Brain microvascular endothelial cell (primary cell): ENCODE measurements around the gene ENO1.
"Not testable (repeated sequence)": the region's sequence is repeated elsewhere in the genome, so short reads cannot be mapped to it uniquely, and the experiment has no call there.

ENCODE experiments used
- DNase-seq: peaks from one replicate; pipeline ENCODE4 v3.0.0-alpha.2; 2020
- H3K27ac ChIP-seq: fragments of 250-450 bp; sonication (Bioruptor Pico); 2 replicates; pipeline ENCODE4 v1.5.1; 2020; ENCODE audit warnings: mild to moderate bottlenecking, moderate library complexity
- H3K27me3 ChIP-seq: fragments of 250-450 bp; sonication (Bioruptor Pico); replicated peaks from 2 replicates; pipeline ENCODE4 v1.5.1; 2020; ENCODE audit warnings: mild to moderate bottlenecking
- H3K36me3 ChIP-seq: fragments of 250-450 bp; sonication (Bioruptor Pico); replicated peaks from 2 replicates; pipeline ENCODE4 v1.5.1; 2020; ENCODE audit warnings: mild to moderate bottlenecking
- H3K4me3 ChIP-seq: 2 replicates; pipeline ENCODE4 v1.5.1; 2011; ENCODE audit warnings: low read depth, mild to moderate bottlenecking, control low read depth, low read length, moderate library complexity
- in situ Hi-C: cut with HindIII; loops from 2 replicates; pipeline ENCODE4 v1.10.0; 2017; ENCODE audit warnings: low sequenced_read_pairs, low pct_ligation_motif_present
- TF ChIP-seq, protein P1 (sequence below): IDR thresholded peaks from 2 replicates; pipeline ENCODE4 v1.5.1; 2011; ENCODE audit warnings: low read depth, mild to moderate bottlenecking, moderate library complexity, low read length, control low read depth, inconsistent platforms; ENCODE audit errors: missing control alignments

ENO1 gene

DNA sequence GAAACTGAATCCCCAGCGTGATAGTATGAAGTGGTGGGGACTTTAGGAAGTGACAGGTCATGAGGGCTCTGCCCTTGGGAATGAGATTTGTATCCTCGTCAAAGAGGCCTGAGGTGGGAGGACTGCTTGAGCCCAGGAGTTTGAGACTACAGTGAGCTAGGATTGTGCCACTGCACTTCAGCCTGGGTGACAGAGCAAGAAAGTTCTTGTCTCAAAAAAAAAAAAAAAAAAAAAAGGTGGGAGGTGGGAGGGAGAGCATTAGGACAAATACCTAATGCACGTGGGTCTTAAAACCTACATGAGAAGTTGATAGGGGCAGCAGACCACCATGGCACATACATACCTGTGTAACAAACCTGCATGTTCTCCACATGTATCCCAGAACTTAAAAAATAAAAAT is 37.1 kb downstream of the ENO1 start:
- no peak for DNase-seq
- TF ChIP-seq, protein P1, sequence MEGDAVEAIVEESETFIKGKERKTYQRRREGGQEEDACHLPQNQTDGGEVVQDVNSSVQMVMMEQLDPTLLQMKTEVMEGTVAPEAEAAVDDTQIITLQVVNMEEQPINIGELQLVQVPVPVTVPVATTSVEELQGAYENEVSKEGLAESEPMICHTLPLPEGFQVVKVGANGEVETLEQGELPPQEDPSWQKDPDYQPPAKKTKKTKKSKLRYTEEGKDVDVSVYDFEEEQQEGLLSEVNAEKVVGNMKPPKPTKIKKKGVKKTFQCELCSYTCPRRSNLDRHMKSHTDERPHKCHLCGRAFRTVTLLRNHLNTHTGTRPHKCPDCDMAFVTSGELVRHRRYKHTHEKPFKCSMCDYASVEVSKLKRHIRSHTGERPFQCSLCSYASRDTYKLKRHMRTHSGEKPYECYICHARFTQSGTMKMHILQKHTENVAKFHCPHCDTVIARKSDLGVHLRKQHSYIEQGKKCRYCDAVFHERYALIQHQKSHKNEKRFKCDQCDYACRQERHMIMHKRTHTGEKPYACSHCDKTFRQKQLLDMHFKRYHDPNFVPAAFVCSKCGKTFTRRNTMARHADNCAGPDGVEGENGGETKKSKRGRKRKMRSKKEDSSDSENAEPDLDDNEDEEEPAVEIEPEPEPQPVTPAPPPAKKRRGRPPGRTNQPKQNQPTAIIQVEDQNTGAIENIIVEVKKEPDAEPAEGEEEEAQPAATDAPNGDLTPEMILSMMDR, result no peak
- Histone ChIP-seq H3K27ac (no peak overlapping the region), H3K36me3 (no peaks in the 10 kb centered on the region), H3K27me3 (no peaks in the 10 kb centered on the region), H3K4me3 (no peak overlapping the region)
- in situ Hi-C loops, result no loop called here

DNA sequence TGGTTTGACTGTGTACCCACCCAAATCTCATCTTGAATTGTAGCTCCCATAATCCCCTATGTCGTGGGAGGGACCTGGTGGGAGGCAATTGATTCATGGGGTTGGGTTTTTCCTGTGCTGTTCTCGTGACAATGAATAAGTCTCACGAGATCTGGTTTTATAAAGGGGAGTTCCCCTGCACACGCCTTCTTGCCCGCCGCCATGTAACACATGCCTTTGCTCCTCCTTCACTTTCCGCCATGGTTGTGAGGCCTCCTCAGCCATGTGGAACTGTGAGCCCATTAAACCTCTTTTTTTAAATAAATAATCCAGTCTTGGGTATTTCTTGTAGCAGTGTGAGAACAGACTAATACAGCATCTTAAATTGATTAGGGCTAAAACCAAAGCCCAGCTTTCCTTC is 38.5 kb downstream of the ENO1 start:
- H3K27me3 ChIP-seq, result no peaks in the 10 kb centered on the region
- no peaks in the 10 kb centered on the region for H3K36me3 ChIP-seq
- no peak overlapping the region for H3K27ac ChIP-seq
- DNase-seq, result no peak
- no peak overlapping the region for H3K4me3 ChIP-seq
- in situ Hi-C loops, result no loop called here
- TF ChIP-seq, protein P1, result no peak

DNA sequence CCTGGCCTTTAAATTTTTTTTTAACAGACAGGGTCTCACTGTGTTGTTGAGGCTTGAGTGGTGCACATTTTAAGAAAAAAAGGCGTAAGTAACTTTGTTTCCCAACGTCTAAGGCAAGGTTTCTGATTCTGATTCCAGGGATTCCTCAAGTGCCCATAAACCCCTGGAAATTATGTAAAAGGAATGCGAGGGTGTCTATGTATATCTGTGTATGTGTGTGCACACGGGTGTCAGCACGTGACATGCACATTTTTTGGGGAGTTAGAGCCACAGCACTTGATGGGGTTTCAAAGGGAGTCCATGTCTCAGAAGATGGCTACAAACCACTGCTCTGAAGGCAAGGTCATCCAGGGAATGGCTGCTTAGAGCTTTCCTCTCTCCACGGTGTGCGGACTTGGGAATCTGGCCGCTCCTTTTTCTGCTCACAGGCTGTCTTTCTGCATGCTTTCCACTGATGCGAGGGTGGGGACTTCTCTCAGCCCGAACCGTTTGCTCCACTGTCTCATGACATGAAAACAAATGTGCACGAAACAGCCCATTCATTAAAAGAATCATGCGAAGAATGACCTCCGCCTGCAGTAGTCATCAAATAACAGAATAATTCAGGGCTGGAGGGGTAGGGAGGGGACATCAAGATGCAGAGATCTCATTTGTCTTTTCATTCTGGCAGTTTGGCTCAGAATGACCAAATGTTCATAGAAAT is 42.4 kb downstream of the ENO1 start:
- Histone ChIP-seq H3K36me3 (no peaks in the 10 kb centered on the region), H3K27ac (no peak overlapping the region), H3K27me3 (no peaks in the 10 kb centered on the region), H3K4me3 (no peak overlapping the region)
- in situ Hi-C loops, result no loop called here
- TF ChIP-seq, protein P1, result no peak
- no peak for DNase-seq

DNA sequence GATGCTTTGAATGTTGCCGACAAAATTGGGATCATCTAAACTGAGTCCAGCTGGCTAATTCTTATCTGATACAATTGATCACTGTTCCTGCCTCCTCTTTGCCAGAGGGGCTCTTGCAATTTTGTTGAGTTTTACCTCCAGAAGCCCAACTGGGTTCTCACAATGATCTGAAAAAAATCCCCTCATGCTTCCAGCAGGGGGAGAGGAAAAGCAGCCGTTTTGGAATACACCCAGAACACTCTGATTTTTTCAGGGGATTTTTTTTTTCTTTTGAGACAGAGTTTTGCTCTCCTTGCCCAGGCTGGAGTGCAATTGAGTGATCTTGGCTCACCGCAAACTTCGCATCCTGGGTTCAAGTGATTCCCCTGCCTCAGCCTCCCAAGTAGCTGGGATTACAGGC is 47.1 kb downstream of the ENO1 start:
- H3K4me3 ChIP-seq, result no peak overlapping the region
- no peak for DNase-seq
- in situ Hi-C loops, result no loop called here
- H3K27me3 ChIP-seq, result no peaks in the 10 kb centered on the region
- H3K36me3 ChIP-seq, result no peaks in the 10 kb centered on the region
- H3K27ac ChIP-seq, result no peak overlapping the region
- TF ChIP-seq, protein P1, result peak; percentile 70

DNA sequence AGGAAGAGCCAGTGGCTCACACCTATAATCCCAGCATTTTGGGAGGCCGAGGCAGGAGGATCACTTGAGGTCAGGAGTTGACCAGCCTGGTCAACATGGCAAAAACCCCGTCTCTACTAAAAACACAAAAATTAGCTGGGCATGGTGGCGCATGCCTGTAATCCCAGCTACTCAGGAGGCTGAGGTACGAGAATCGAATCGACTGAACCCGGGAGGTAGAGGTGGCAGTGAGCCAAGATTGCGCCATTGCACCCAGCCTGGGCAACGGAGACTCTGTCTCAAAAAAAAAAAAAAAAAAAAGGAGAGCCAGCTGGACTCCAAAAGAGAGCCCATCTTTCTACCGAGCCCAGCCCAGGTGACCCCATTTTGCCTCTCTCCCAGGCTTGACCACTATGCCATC is 47.8 kb downstream of the ENO1 start:
- H3K36me3 ChIP-seq, in situ Hi-C loops: not testable (repeated sequence)

DNA sequence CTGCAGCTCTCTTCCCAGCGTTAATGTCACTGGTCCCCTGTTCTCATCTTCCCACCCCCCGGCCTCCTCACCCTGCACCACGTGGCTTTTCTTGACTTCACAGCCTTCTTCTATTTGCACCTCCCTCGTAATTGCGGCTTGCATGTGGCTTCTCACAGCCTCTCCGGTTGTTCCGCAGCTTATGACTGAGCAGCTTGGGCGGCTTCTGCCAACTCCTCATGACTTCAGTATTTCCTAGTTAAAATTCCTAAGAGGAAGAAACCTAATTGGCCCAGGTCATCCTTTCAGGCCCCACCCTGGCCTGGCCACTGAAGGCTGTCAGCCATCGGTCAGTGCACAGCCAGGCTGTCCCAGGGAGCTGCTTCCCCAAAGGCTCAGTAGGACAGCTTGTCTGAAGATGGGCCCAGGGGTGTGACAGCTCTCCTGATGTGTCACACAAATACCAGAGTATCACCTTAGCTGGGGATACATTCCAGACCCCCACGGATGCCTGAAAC is 52.5 kb downstream of the ENO1 start:
- no peak overlapping the region for H3K4me3 ChIP-seq
- in situ Hi-C loops, result no loop called here
- no peaks in the 10 kb centered on the region for H3K27me3 ChIP-seq
- peak overlapping the region; percentile 42 for H3K27ac ChIP-seq
- no peaks in the 10 kb centered on the region for H3K36me3 ChIP-seq
- TF ChIP-seq, protein P1, result no peak
- DNase-seq, result peak; percentile 85

More for the DNA sequence above, 47.8 kb downstream of the ENO1 start:
- H3K27ac ChIP-seq, DNase-seq, H3K4me3 ChIP-seq, H3K27me3 ChIP-seq: not testable (repeated sequence)
